Fibroblast of the aortic adventitia (primary cell): ENCODE data around the gene CNKSR1. TPM values are rescaled to one million over a fixed set of nuclear protein-coding genes. Genes with fewer than 3 reads are reported as not detected.

Source experiments
- DNase-seq: peaks from one replicate; pipeline ENCODE4 v3.0.0-alpha.2; 2010; ENCODE audit warnings: low read depth
- H3K4me3 ChIP-seq: 2 replicates; pipeline ENCODE4 v1.5.1; 2011; ENCODE audit warnings: low read depth, mild to moderate bottlenecking, control low read depth, low read length, moderate library complexity
- CTCF ChIP-seq: IDR thresholded peaks from 2 replicates; pipeline ENCODE4 v1.5.1; 2011; ENCODE audit warnings: mild to moderate bottlenecking, low read length, control low read depth, inconsistent platforms; ENCODE audit not compliant: insufficient read depth
- total RNA-seq: library from RNA; depleted of rRNA; stranded (reverse); fragments of >200 nt; gene quantifications from 2 replicates; pipeline ENCODE4 v1.2.3, GENCODE V29; 2012; ENCODE audit warnings: low replicate concordance

The CNKSR1 gene
- total RNA-seq, 1 donor, result 0.27 TPM

- H3K4me3 ChIP-seq, result no peak overlapping the region
- no peak for TF ChIP-seq CTCF
- DNase-seq, result no peak
These were observed 16.5 kb upstream of the CNKSR1 start for GRCh38 chr1:26160527-26161414.

GRCh38 chr1:26161415-26162219, 15.7 kb upstream of the CNKSR1 start:
- peak; percentile 30 for DNase-seq
- TF ChIP-seq CTCF, result no peak
- H3K4me3 ChIP-seq, result peak overlapping the region; percentile 53

GRCh38 chr1:26162220-26162709, 15.0 kb upstream of the CNKSR1 start:
- no peak for TF ChIP-seq CTCF
- peak overlapping the region; percentile 53 for H3K4me3 ChIP-seq
- no peak for DNase-seq

GRCh38 chr1:26163684-26164035, 13.6 kb upstream of the CNKSR1 start:
- peak overlapping the region; percentile 49 for H3K4me3 ChIP-seq
- DNase-seq, result no peak
- TF ChIP-seq CTCF, result no peak

GRCh38 chr1:26164036-26164860, 13.0 kb upstream of the CNKSR1 start:
- H3K4me3 ChIP-seq, result peak overlapping the region; percentile 55
- TF ChIP-seq CTCF, result peak; percentile 42
- DNase-seq, result no peak
